Measurements from ENCODE around the gene PTPRD.

The PTPRD gene

DNA sequence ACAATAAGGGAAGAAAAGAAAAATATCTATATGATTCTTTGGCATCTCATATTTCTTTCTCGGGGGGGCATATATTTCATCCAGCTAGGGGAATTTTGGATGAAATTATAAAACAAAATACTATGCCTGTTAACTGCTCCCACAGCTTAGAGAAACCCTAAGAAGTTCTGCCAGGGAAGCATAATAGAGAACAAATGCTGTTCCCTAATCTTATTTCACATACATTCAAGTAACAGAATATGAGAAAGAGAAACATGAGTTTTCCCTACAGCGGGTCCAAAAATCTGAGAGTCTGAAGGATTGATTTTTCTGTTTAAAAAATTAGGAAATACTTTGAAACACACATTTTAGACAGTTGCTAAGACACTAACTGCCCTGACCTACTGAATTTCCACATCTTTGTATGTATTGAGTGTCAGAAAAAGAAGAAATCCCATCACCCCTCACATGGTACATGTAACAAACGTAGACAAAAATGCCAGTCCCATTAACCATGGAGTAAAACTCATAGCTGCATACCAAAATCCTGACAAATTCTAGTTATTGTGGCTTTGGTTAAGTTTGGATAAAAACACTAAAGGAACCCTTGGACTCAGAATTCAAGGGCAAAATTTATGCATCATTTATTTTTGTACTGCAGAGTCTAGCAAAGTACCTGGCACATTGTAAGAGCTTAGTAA is 2193.1 kb downstream of the PTPRD start:
- Mint-ChIP-seq H3K9me3 (no peaks in the 10 kb centered on the region), H3K36me3 (ENCODE audit: low read depth) (no peaks in the 10 kb centered on the region), H3K4me1 (ENCODE audit: low read depth) (no peaks in the 10 kb centered on the region), H3K27me3 (no peaks in the 10 kb centered on the region), H3K27ac (no peak overlapping the region), H3K4me3 (no peak overlapping the region)

- Mint-ChIP-seq H3K4me1 (ENCODE audit: low read depth) (no peaks in the 10 kb centered on the region), H3K9me3 (no peaks in the 10 kb centered on the region)
These were observed 2195.5 kb downstream of the PTPRD start for GRCh38 chr9:8417341-8417740.

GRCh38 chr9:8412327-8412726 is 2200.5 kb downstream of the PTPRD start:
- H3K4me3 Mint-ChIP-seq, result no peak overlapping the region
- no peaks in the 10 kb centered on the region for H3K27me3 Mint-ChIP-seq
- no peaks in the 10 kb centered on the region for H3K9me3 Mint-ChIP-seq
- H3K27ac Mint-ChIP-seq, result no peak overlapping the region
- H3K4me1 Mint-ChIP-seq (ENCODE audit: low read depth), result peaks cover 11% of the 10 kb centered on the region
- no peaks in the 10 kb centered on the region for H3K36me3 Mint-ChIP-seq (ENCODE audit: low read depth)

More at GRCh38 chr9:8417341-8417740, 2195.5 kb downstream of the PTPRD start:
- H3K36me3 Mint-ChIP-seq (ENCODE audit: low read depth), result no peaks in the 10 kb centered on the region
- H3K27ac Mint-ChIP-seq, result no peak overlapping the region
- H3K4me3 Mint-ChIP-seq, result no peak overlapping the region
- no peaks in the 10 kb centered on the region for H3K27me3 Mint-ChIP-seq

DNA sequence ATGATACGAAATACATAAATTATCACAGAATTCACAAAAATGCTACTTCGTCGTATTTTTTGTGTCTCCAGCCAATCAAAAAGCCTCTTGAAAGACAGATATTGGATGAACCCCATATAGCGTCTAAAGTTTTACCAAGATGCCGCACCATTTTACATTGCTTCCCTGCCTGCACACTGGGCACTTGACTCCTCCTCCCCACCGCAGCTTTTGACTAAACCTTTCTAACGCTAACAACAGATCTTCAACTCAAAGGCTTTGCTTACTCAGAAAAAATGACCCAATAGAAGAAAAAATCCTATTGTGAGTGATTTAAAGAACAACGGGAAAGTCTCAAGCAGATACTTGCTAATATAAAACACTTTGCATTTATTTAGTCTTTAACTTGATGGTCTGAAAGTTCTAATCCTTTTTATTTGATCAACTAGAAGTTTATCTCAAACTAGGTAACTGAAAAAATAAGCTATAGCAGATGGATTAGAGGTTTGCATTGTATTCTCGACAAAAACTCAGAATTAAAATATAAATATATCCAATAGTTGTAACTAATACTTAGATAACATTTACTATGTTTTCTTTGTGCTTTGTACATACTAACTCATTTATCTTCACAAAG is 2204.1 kb downstream of the PTPRD start:
- Mint-ChIP-seq H3K9me3 (no peaks in the 10 kb centered on the region), H3K27ac (no peak overlapping the region), H3K27me3 (no peaks in the 10 kb centered on the region), H3K4me1 (ENCODE audit: low read depth) (peaks cover 11% of the 10 kb centered on the region), H3K4me3 (no peak overlapping the region), H3K36me3 (ENCODE audit: low read depth) (no peaks in the 10 kb centered on the region)

GRCh38 chr9:8401961-8402705 is 2210.7 kb downstream of the PTPRD start:
- Mint-ChIP-seq H3K27ac (no peak overlapping the region), H3K4me1 (ENCODE audit: low read depth) (no peaks in the 10 kb centered on the region), H3K27me3 (no peaks in the 10 kb centered on the region), H3K9me3 (no peaks in the 10 kb centered on the region), H3K36me3 (ENCODE audit: low read depth) (no peaks in the 10 kb centered on the region), H3K4me3 (no peak overlapping the region)

GRCh38 chr9:8400378-8400777 is 2212.4 kb downstream of the PTPRD start:
- H3K27me3 Mint-ChIP-seq, result no peaks in the 10 kb centered on the region

DNA sequence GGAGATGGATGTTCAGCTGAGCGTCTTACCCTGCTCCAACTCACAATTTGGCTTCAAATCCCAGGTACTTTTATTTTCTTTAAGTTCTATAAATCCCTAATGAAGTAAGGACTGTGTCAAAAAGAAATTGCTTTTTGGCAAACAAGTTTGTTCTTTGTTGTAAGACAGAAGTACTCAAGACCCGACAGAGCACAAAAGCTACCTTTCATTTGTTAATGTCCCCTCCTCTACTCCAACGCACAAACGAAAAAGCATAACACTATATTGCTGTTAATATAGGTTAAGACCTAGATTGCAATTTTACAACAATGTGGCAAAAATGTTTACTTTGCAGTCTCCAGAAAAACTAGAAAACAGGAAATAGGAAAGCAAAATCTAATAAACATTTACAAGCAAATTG is 2217.8 kb downstream of the PTPRD start:
- Mint-ChIP-seq H3K4me1 (ENCODE audit: low read depth) (no peaks in the 10 kb centered on the region), H3K36me3 (ENCODE audit: low read depth) (no peaks in the 10 kb centered on the region), H3K27me3 (no peaks in the 10 kb centered on the region), H3K4me3 (no peak overlapping the region), H3K27ac (no peak overlapping the region), H3K9me3 (no peaks in the 10 kb centered on the region)

More at GRCh38 chr9:8400378-8400777, 2212.4 kb downstream of the PTPRD start:
- Mint-ChIP-seq H3K9me3 (no peaks in the 10 kb centered on the region), H3K4me3 (no peak overlapping the region), H3K36me3 (ENCODE audit: low read depth) (no peaks in the 10 kb centered on the region), H3K4me1 (ENCODE audit: low read depth) (no peaks in the 10 kb centered on the region), H3K27ac (no peak overlapping the region)

- H3K27me3 Mint-ChIP-seq, result no peaks in the 10 kb centered on the region
- no peaks in the 10 kb centered on the region for H3K9me3 Mint-ChIP-seq
- H3K27ac Mint-ChIP-seq, result no peak overlapping the region
- no peaks in the 10 kb centered on the region for H3K4me1 Mint-ChIP-seq (ENCODE audit: low read depth)
- H3K4me3 Mint-ChIP-seq, result no peak overlapping the region
- H3K36me3 Mint-ChIP-seq (ENCODE audit: low read depth), result no peaks in the 10 kb centered on the region
These were observed 2218.5 kb downstream of the PTPRD start for GRCh38 chr9:8394341-8394740.

GRCh38 chr9:8392866-8393265 is 2219.9 kb downstream of the PTPRD start:
- no peaks in the 10 kb centered on the region for H3K27me3 Mint-ChIP-seq
- H3K9me3 Mint-ChIP-seq, result no peaks in the 10 kb centered on the region
- no peaks in the 10 kb centered on the region for H3K4me1 Mint-ChIP-seq (ENCODE audit: low read depth)
- H3K36me3 Mint-ChIP-seq (ENCODE audit: low read depth), result no peaks in the 10 kb centered on the region
- H3K4me3 Mint-ChIP-seq, result no peak overlapping the region
- H3K27ac Mint-ChIP-seq, result no peak overlapping the region

- Mint-ChIP-seq H3K27ac (no peak overlapping the region), H3K4me3 (no peak overlapping the region), H3K4me1 (ENCODE audit: low read depth) (no peaks in the 10 kb centered on the region), H3K36me3 (ENCODE audit: low read depth) (no peaks in the 10 kb centered on the region), H3K27me3 (no peaks in the 10 kb centered on the region), H3K9me3 (no peaks in the 10 kb centered on the region)
These were observed 2221.2 kb downstream of the PTPRD start for GRCh38 chr9:8391566-8391965.

DNA sequence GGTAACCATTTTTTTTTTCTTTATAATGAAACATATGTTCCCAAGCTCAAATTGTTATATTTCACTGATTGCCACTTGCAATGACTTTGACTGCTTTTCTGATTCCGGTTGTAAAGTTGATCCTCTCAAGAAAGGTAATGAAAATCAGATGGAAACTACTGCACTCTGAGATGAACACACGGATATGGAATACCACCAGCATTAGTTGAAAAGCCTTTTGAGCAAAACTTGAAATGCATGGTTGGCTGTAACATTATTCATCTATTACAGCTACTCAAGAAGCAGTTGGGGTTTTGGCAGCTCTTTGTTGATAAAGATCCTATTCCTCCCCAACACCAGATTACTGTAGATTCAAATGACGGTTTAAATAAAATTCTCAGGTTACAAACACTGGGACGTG is 2221.7 kb downstream of the PTPRD start:
- Mint-ChIP-seq H3K4me3 (no peak overlapping the region), H3K9me3 (no peaks in the 10 kb centered on the region), H3K27ac (no peak overlapping the region), H3K36me3 (ENCODE audit: low read depth) (no peaks in the 10 kb centered on the region), H3K4me1 (ENCODE audit: low read depth) (no peaks in the 10 kb centered on the region), H3K27me3 (no peaks in the 10 kb centered on the region)

- Mint-ChIP-seq H3K4me1 (ENCODE audit: low read depth) (no peaks in the 10 kb centered on the region), H3K9me3 (no peaks in the 10 kb centered on the region), H3K4me3 (no peak overlapping the region), H3K27me3 (no peaks in the 10 kb centered on the region), H3K27ac (no peak overlapping the region), H3K36me3 (ENCODE audit: low read depth) (no peaks in the 10 kb centered on the region)
These were observed 2222.2 kb downstream of the PTPRD start for GRCh38 chr9:8390571-8390970.

DNA sequence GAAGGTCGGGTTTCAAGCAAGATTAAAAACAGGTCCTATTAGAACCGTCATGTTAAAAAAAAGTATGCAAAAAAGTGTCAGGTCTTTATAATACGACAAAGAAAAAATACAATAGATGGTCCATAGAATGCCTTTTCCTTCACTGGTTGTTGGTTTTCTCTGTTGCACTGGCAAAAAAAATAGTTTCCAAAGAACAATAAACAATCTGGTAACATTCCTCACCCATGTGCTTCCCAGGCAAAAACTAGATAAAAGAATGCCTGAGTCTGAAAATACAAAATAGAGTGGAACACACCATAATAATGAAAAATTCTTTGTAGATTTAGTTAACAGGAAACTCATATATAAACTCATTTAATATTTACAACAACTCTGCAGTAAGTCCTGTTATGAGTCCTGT is 2223.3 kb downstream of the PTPRD start:
- H3K36me3 Mint-ChIP-seq (ENCODE audit: low read depth), result no peaks in the 10 kb centered on the region

GRCh38 chr9:8388132-8388531 is 2224.7 kb downstream of the PTPRD start:
- H3K4me3 Mint-ChIP-seq, result no peak overlapping the region
- H3K36me3 Mint-ChIP-seq (ENCODE audit: low read depth), result no peaks in the 10 kb centered on the region
- H3K27me3 Mint-ChIP-seq, result peaks cover 3% of the 10 kb centered on the region
- H3K9me3 Mint-ChIP-seq, result no peaks in the 10 kb centered on the region
- no peaks in the 10 kb centered on the region for H3K4me1 Mint-ChIP-seq (ENCODE audit: low read depth)
- no peak overlapping the region for H3K27ac Mint-ChIP-seq

More for the DNA sequence above, 2223.3 kb downstream of the PTPRD start:
- Mint-ChIP-seq H3K4me3 (no peak overlapping the region), H3K4me1 (ENCODE audit: low read depth) (no peaks in the 10 kb centered on the region), H3K27ac (no peak overlapping the region), H3K9me3 (no peaks in the 10 kb centered on the region), H3K27me3 (peaks cover 3% of the 10 kb centered on the region)

- Mint-ChIP-seq H3K36me3 (ENCODE audit: low read depth) (no peaks in the 10 kb centered on the region), H3K4me1 (ENCODE audit: low read depth) (no peaks in the 10 kb centered on the region), H3K4me3 (no peak overlapping the region), H3K27ac (no peak overlapping the region), H3K27me3 (peaks cover 3% of the 10 kb centered on the region), H3K9me3 (no peaks in the 10 kb centered on the region)
These were observed 2228.7 kb downstream of the PTPRD start for GRCh38 chr9:8384091-8384490.
